Measurements from ENCODE around the gene AIG1.
A peak's percentile ranks its signal among the peaks of the same experiment; 100 is the strongest.

AIG1 gene

GRCh38 chr6:143205991-143206390 lies 145.3 kb downstream of the AIG1 start:
- no peak overlapping the region for H3K4me3 ChIP-seq (ENCODE audit: low read depth, low read length)
- no peak for TF ChIP-seq CTCF (IDR thresholded peaks at IDR 0.05; ENCODE audit: low read depth, low read length)
- peak; percentile 31 for DNase-seq (ENCODE audit: low read depth, low spot score)
- in situ Hi-C loops (cut with HindIII; ENCODE audit: low sequenced_read_pairs): no loop called here

GRCh38 chr6:143206550-143206949 lies 145.9 kb downstream of the AIG1 start:
- no peak for TF ChIP-seq CTCF (IDR thresholded peaks at IDR 0.05; ENCODE audit: low read depth, low read length)
- in situ Hi-C loops (cut with HindIII; ENCODE audit: low sequenced_read_pairs): no loop called here

GRCh38 chr6:143210420-143210819 lies 149.7 kb downstream of the AIG1 start:
- TF ChIP-seq CTCF (IDR thresholded peaks at IDR 0.05; ENCODE audit: low read depth, low read length): no peak
- in situ Hi-C loops (cut with HindIII; ENCODE audit: low sequenced_read_pairs): no loop called here
- no peak overlapping the region for H3K4me3 ChIP-seq (ENCODE audit: low read depth, low read length)
- DNase-seq (ENCODE audit: low read depth, low spot score): no peak

More at GRCh38 chr6:143206550-143206949, 145.9 kb downstream of the AIG1 start:
- no peak overlapping the region for H3K4me3 ChIP-seq (ENCODE audit: low read depth, low read length)
- no peak for DNase-seq (ENCODE audit: low read depth, low spot score)

- no peak overlapping the region for H3K4me3 ChIP-seq (ENCODE audit: low read depth, low read length)
- in situ Hi-C loops (cut with HindIII; ENCODE audit: low sequenced_read_pairs): no loop called here
- DNase-seq (ENCODE audit: low read depth, low spot score): no peak
- no peak for TF ChIP-seq CTCF (IDR thresholded peaks at IDR 0.05; ENCODE audit: low read depth, low read length)
Measured at GRCh38 chr6:143213859-143214376, 153.2 kb downstream of the AIG1 start.

GRCh38 chr6:143215363-143215762 lies 154.7 kb downstream of the AIG1 start:
- no peak for TF ChIP-seq CTCF (IDR thresholded peaks at IDR 0.05; ENCODE audit: low read depth, low read length)
- H3K4me3 ChIP-seq (ENCODE audit: low read depth, low read length): no peak overlapping the region
- in situ Hi-C loops (cut with HindIII; ENCODE audit: low sequenced_read_pairs): no loop called here
- no peak for DNase-seq (ENCODE audit: low read depth, low spot score)

- no peak for DNase-seq (ENCODE audit: low read depth, low spot score)
- TF ChIP-seq CTCF (IDR thresholded peaks at IDR 0.05; ENCODE audit: low read depth, low read length): no peak
- in situ Hi-C loops (cut with HindIII; ENCODE audit: low sequenced_read_pairs): no loop called here
- H3K4me3 ChIP-seq (ENCODE audit: low read depth, low read length): no peak overlapping the region
Measured at GRCh38 chr6:143215771-143216170, 155.1 kb downstream of the AIG1 start.

GRCh38 chr6:143218233-143218632 lies 157.5 kb downstream of the AIG1 start:
- no peak for DNase-seq (ENCODE audit: low read depth, low spot score)
- no peak overlapping the region for H3K4me3 ChIP-seq (ENCODE audit: low read depth, low read length)
- TF ChIP-seq CTCF (IDR thresholded peaks at IDR 0.05; ENCODE audit: low read depth, low read length): no peak
- in situ Hi-C loops (cut with HindIII; ENCODE audit: low sequenced_read_pairs): no loop called here
